Measurements from ENCODE around the gene FAM53B.

DNA sequence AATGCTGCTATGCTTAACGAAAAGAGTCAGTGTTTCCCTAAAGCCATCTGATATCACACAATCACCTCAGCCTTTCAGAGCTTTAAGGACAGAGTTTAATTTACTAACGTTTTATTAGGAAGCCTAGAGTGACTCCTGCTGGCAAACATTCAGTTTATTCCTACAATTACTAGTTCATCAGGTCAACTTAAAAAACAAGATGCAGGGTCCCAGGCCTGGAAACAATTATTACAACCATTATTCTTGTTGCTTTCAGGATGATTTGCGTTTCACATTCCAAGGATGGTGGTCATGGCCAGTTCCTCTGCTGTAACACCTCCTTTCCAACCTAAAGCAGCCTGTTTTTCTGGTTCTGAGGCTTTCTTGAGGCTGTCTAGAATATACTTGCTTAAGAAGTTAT is 1.5 kb upstream of the FAM53B start:
- TF ChIP-seq POLR2A (IDR thresholded peaks at IDR 0.05; ENCODE audit: low read length) (no peak), GATA1 (IDR thresholded peaks at IDR 0.05; ENCODE audit: low read depth, low read length) (no peak)

All from erythroblast (primary cell).